ENCODE data around the gene TRIM9.

Gene TRIM9

DNA sequence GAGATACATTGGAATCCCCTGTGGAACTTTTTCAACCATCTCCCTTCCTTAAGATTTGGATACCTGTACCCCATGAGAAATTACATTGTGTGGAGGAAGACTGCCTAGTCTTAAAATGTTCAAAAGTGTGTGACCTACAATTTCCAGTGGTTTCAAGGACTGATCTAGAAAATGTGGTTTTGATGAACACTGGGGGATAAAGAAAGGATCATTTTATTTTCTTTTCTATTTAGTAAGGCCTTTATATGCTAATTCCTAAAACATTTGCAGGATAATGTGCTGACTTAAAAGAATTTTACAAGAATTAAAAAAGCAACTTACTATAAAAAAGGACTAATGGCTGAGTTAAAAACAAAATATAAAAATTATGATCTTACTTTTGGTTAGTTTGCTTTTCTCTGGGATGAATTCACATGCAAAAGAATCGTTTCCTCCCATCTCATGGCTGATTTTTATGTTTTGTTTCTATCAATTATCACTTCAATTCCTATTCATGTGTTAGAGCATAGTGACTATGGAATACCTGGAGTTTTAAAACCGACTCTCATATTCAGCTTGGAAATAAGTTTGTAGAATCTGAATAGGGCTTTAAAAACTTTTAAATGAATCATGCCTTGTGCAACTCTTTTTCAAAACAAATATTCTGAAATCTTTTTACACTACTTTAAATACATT lies 110.7 kb downstream of the TRIM9 start:
- TF ChIP-seq GLIS3 (CRISPR knock-in tag; IDR thresholded peaks at IDR 0.05), result no peak
- no peak for TF ChIP-seq ZFP3 (CRISPR knock-in tag; IDR thresholded peaks at IDR 0.05)
- TF ChIP-seq ARNTL (CRISPR knock-in tag; IDR thresholded peaks at IDR 0.05; ENCODE audit: borderline replicate concordance, low read depth), result no peak
- TF ChIP-seq TCF4 (CRISPR knock-in tag; IDR thresholded peaks at IDR 0.05; ENCODE audit: borderline replicate concordance), result no peak
- TF ChIP-seq CSRNP3 (CRISPR knock-in tag; IDR thresholded peaks at IDR 0.05), result no peak
- no peak for TF ChIP-seq CSDC2 (CRISPR knock-in tag; IDR thresholded peaks at IDR 0.05)
- TF ChIP-seq PATZ1 (CRISPR knock-in tag; IDR thresholded peaks at IDR 0.05; ENCODE audit: borderline replicate concordance), result no peak
- no peak for TF ChIP-seq OSR1 (CRISPR knock-in tag; IDR thresholded peaks at IDR 0.05)
- no peak for TF ChIP-seq RARB (CRISPR knock-in tag; IDR thresholded peaks at IDR 0.05)
- TF ChIP-seq ZNF70 (CRISPR knock-in tag; IDR thresholded peaks at IDR 0.05), result no peak
- TF ChIP-seq BACH2 (CRISPR knock-in tag; IDR thresholded peaks at IDR 0.05; ENCODE audit: borderline replicate concordance), result no peak
- no peak for TF ChIP-seq PPARA (CRISPR knock-in tag; IDR thresholded peaks at IDR 0.05; ENCODE audit: borderline replicate concordance)
- no peak for TF ChIP-seq TOX (CRISPR knock-in tag; IDR thresholded peaks at IDR 0.05; ENCODE audit: borderline replicate concordance)
- TF ChIP-seq ZFP30 (CRISPR knock-in tag; IDR thresholded peaks at IDR 0.05), result no peak
- no peak for TF ChIP-seq ZC3H10 (CRISPR knock-in tag; IDR thresholded peaks at IDR 0.05)
- no peak for ATAC-seq

DNA sequence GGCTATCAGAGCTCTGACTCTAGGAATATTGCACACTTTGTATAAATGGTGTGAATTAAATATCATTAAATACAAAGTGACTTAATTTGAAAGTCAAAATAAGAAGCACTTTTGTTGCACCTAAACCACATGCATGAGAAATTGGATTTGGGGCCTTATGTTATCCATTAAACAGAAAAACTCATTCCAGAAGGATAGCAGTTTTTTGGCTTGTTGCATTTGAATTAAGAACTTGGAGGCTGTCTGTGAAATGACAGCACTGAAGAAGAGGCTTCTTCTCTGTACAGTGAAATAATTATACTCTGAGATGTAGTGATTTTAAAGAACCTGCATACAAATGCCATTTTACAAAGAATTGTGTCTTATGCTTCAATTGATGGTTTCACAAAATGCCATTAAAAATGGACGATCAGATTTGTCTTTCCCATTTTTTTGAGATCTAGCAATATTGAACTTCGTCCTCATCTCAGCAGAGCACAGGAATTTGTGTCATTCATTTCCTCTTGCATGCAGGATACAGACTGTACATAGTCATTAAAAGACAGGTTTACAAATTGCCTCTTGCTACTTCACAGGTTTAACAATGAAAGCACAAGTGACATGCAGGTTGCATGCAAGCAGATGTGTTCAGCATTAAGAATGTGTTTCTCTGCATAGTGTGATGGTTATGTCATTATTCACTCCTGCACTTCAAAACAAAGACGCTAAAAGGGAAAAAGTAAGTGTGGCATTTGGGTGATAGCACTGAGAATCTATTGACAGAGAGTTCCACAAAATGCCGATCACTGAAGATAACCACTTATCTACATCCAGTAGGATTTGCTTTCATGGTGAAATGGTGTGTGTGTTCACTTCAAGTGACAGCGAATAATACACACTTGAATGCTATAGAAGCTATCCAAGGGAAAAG lies 114.7 kb downstream of the TRIM9 start:
- ATAC-seq, result no peak
- TF ChIP-seq ISL1 (CRISPR knock-in tag; IDR thresholded peaks at IDR 0.05), result no peak
- TF ChIP-seq ESRRG (CRISPR knock-in tag; IDR thresholded peaks at IDR 0.05), result no peak
- TF ChIP-seq TOX (CRISPR knock-in tag; IDR thresholded peaks at IDR 0.05; ENCODE audit: borderline replicate concordance), result no peak

- no peak; the same call in 2 of the 3 replicates for ATAC-seq
- TF ChIP-seq ZNF565 (CRISPR knock-in tag; conservative IDR thresholded peaks at IDR 0.05; ENCODE audit: low read depth) (no peak), GLIS3 (CRISPR knock-in tag; IDR thresholded peaks at IDR 0.05) (no peak), ESRRG (CRISPR knock-in tag; IDR thresholded peaks at IDR 0.05) (no peak), PATZ1 (CRISPR knock-in tag; IDR thresholded peaks at IDR 0.05; ENCODE audit: borderline replicate concordance) (no peak), RARB (CRISPR knock-in tag; IDR thresholded peaks at IDR 0.05) (no peak), ISL1 (CRISPR knock-in tag; IDR thresholded peaks at IDR 0.05) (no peak)
Measured at GRCh38 chr14:50978888-50979287, 116.0 kb downstream of the TRIM9 start.

GRCh38 chr14:50978529-50978871 lies 116.4 kb downstream of the TRIM9 start:
- ATAC-seq, result peak; percentile 49; the same call in 2 of the 3 replicates
- TF ChIP-seq, protein P1, sequence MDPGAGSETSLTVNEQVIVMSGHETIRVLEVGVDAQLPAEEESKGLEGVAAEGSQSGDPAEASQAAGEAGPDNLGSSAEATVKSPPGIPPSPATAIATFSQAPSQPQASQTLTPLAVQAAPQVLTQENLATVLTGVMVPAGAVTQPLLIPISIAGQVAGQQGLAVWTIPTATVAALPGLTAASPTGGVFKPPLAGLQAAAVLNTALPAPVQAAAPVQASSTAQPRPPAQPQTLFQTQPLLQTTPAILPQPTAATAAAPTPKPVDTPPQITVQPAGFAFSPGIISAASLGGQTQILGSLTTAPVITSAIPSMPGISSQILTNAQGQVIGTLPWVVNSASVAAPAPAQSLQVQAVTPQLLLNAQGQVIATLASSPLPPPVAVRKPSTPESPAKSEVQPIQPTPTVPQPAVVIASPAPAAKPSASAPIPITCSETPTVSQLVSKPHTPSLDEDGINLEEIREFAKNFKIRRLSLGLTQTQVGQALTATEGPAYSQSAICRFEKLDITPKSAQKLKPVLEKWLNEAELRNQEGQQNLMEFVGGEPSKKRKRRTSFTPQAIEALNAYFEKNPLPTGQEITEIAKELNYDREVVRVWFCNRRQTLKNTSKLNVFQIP (CRISPR knock-in tag; IDR thresholded peaks at IDR 0.05; ENCODE audit: borderline replicate concordance, low read depth), result no peak
- TF ChIP-seq PPARA (CRISPR knock-in tag; IDR thresholded peaks at IDR 0.05; ENCODE audit: borderline replicate concordance) (no peak), ISL1 (CRISPR knock-in tag; IDR thresholded peaks at IDR 0.05) (peak; percentile 8; the same call in 1 of the 2 replicates)
